Dendritic cell treated with granulocyte-macrophage colony-stimulating factor and Interleukin-4, amounts not matched to agents 40 ng/mL and 50 ng/mL, for 4 days (primary cell): Measurements from ENCODE around the gene STN1.

ENCODE experiments used
- H3K27ac Mint-ChIP-seq: one replicate; pipeline ENCODE4 v1.8.0; 2022; ENCODE audit warnings: mild to moderate bottlenecking, mixed read lengths
- H3K27me3 Mint-ChIP-seq: one replicate; pipeline ENCODE4 v1.8.0; 2022; ENCODE audit warnings: mild to moderate bottlenecking, mixed read lengths
- H3K36me3 Mint-ChIP-seq: one replicate; pipeline ENCODE4 v1.8.0; 2022; ENCODE audit warnings: low read depth, mixed read lengths
- H3K4me1 Mint-ChIP-seq: one replicate; pipeline ENCODE4 v1.8.0; 2022; ENCODE audit warnings: low read depth, mixed read lengths
- H3K4me3 Mint-ChIP-seq: one replicate; pipeline ENCODE4 v1.8.0; 2022; ENCODE audit warnings: mild to moderate bottlenecking, moderate library complexity, mixed read lengths
- H3K9me3 Mint-ChIP-seq: one replicate; pipeline ENCODE4 v1.8.0; 2022; ENCODE audit warnings: mixed read lengths
- intact Hi-C: fragments of 100-400 bp; cut with micrococcal nuclease; formaldehyde crosslinking; loops from one replicate; pipeline ENCODE4 v1.15.0; 2022

STN1 gene, protein sequence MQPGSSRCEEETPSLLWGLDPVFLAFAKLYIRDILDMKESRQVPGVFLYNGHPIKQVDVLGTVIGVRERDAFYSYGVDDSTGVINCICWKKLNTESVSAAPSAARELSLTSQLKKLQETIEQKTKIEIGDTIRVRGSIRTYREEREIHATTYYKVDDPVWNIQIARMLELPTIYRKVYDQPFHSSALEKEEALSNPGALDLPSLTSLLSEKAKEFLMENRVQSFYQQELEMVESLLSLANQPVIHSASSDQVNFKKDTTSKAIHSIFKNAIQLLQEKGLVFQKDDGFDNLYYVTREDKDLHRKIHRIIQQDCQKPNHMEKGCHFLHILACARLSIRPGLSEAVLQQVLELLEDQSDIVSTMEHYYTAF

GRCh38 chr10:103918053-103918846 lies at the start of gene STN1:
STN1 (minus strand) TSS chr10:103918184; CDS start chr10:103917594, 590 bp downstream.
- intact Hi-C loops: loop anchor here (2.0 to 5.0 kb wide), 3 partner anchors 49 to 434 kb away; partner anchors contain the start of genes CFAP58, SFR1 and SLK
- Mint-ChIP-seq H3K4me3 (peak within 1 kb of the TSS; percentile 90), H3K9me3 (peaks cover 7% of the 10 kb centered on the region), H3K27me3 (no peaks in the 10 kb centered on the region), H3K27ac (peak within 1 kb of the TSS; percentile 99), H3K4me1 (peaks cover 33% of the 10 kb centered on the region), H3K36me3 (peaks cover 8% of the 10 kb centered on the region)

DNA sequence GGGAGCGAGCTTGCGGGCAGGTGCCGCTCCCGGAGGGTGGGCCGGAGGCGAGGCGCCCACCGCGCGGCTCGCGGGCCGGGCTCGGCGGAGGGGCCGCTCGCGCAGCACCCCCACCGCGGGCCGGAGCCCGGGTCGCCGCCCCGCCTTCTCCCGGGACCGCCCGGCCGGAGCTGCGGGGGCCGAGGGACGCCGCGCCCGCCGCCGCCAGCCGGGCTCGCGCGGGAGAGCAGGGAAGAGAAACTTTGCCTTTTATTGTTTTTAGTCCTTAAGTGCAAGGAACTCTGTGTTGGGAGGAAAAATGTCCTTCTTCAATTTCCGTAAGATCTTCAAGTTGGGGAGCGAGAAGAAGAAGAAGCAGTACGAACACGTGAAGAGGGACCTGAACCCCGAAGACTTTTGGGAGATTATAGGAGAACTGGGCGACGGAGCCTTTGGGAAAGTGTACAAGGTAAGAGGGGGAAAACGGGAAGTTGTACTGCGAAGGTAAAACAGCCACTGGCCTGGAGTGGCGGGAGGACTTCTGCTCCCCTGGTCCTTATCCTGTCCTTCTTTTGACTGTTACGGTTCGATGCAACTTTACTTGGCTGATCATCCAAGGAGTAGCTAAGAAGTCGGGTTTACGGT lies 49.6 kb upstream of the STN1 start:
- peaks cover 34% of the 10 kb centered on the region for H3K4me1 Mint-ChIP-seq
- no peaks in the 10 kb centered on the region for H3K27me3 Mint-ChIP-seq
- H3K9me3 Mint-ChIP-seq: no peaks in the 10 kb centered on the region
- peak overlapping the region; percentile 97 for H3K4me3 Mint-ChIP-seq
- H3K27ac Mint-ChIP-seq: peak overlapping the region; percentile 85
- intact Hi-C loops: loop anchor here (2.0 to 5.0 kb wide), 3 partner anchors 49 to 155 kb away; partner anchors contain the start of genes SFR1 and STN1
- peaks cover 19% of the 10 kb centered on the region for H3K36me3 Mint-ChIP-seq

DNA sequence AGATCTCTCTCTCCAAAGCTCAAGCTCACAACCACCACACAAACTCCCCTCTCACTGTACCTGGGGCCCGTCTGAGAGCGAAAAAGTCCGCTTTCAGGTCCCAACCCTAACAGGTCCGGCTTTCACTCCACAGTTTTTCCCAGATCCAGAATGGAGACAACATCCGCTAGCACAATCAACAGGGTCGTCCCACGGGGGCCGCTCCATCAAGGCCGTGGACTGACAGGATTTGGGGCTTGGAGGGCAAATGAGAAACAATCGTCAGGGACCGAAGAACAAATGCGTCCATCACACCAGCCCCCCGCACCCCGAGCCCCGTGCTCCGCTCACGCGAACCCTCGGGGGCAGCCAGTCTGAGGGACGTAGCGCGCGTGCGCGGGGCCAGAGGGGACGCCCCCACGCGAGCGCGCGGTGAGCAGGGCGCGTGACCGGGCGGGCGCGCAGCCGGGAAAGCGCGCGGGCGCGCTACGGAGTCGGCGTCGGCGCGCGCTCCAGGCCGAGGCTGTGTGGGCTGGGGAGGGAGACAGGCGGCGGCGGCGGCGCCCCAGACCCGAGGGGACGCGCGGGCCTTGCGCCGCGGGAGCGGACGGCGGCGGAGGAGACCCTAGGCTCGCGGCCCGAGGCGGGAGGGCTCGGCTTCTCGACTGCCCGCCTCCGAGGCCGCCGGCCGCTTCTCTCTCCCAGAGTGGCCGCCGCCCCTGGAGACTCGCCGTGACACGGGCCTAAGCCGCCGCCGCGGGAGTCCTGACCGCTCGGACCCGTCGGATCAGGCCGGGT lies 48.9 kb upstream of the STN1 start, which contains the start of gene SLK:
Gene SLK (plus strand): TSS at position 470 of the 777 bp plus-strand sequence. CDS start 606 bp downstream, outside the sequence.
- Mint-ChIP-seq H3K27me3 (no peaks in the 10 kb centered on the region), H3K36me3 (peaks cover 15% of the 10 kb centered on the region), H3K4me3 (peak within 1 kb of the TSS; percentile 97), H3K4me1 (peaks cover 34% of the 10 kb centered on the region), H3K27ac (peak within 1 kb of the TSS; percentile 85), H3K9me3 (no peaks in the 10 kb centered on the region)
- intact Hi-C loops: loop anchor here (2.0 to 5.0 kb wide), 3 partner anchors 48 to 156 kb away; partner anchors contain the start of genes SFR1 and STN1

GRCh38 chr10:103960103-103960502 lies 42.1 kb upstream of the STN1 start:
- H3K27ac Mint-ChIP-seq: no peak overlapping the region
- H3K4me1 Mint-ChIP-seq: no peaks in the 10 kb centered on the region
- H3K4me3 Mint-ChIP-seq: no peak overlapping the region
- intact Hi-C loops: no loop called here
- no peaks in the 10 kb centered on the region for H3K36me3 Mint-ChIP-seq
- no peaks in the 10 kb centered on the region for H3K27me3 Mint-ChIP-seq
- H3K9me3 Mint-ChIP-seq: no peaks in the 10 kb centered on the region

DNA sequence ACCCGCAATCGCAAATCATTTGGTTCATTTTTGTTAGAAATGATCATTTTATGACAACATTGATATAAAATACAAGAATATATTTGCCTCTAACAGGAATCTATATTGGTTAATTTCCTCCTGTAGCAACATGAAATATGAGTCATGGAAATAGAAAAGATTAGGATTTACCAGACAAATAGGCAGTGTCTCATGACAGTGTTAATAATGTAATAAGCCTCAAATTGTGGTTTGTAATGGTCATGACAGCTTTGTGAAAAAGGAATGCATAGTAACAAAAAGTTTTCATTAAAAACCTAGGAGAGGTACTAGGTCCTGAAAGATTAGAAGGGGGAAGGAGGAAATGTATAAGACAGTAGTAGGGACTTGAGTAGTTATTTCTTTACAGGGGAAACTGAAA lies 41.0 kb upstream of the STN1 start:
- Mint-ChIP-seq H3K36me3 (no peaks in the 10 kb centered on the region), H3K9me3 (no peaks in the 10 kb centered on the region), H3K4me3 (no peak overlapping the region), H3K27ac (no peak overlapping the region), H3K4me1 (no peaks in the 10 kb centered on the region), H3K27me3 (no peaks in the 10 kb centered on the region)
- intact Hi-C loops: no loop called here

DNA sequence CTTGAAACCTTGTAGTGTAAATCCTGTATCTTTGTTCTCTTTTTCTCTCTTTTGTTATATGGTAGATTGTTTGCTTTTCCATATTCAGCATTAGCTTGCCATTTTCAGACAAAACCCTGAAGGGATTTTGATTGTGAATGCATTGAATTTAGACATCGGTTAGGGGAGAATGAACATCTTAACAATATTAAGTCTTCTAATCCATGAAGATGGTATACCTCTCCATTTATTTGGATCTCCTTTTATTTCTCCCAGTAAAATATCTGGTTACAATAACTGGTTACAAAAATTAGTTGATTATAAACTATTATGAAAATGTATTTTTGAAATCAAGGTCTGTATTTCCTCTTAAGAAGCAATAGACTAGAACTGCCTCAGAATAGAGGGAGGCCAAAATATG lies 36.6 kb upstream of the STN1 start:
- Mint-ChIP-seq H3K9me3 (no peaks in the 10 kb centered on the region), H3K4me3 (no peak overlapping the region), H3K36me3 (no peaks in the 10 kb centered on the region), H3K4me1 (no peaks in the 10 kb centered on the region), H3K27ac (no peak overlapping the region), H3K27me3 (no peaks in the 10 kb centered on the region)
- intact Hi-C loops: no loop called here

DNA sequence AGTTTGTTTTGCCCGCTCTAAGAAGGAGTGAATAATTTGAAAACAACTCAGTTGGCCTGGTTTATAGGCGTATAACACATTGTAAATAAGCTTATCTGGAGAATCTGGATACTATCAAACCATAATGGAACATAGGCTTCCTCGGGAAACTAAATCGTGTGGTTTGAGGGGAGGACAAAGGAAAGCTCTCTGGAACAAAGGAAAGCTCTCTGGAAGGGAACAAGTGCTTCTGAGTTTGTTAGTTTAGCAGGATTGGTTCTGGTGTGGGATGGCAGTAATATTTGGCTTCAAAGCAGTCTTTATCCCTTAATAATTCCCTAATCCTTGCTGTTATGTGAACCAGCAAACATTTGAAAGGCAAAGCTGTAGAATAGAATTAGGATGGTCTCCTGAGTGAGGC lies 34.0 kb upstream of the STN1 start:
- Mint-ChIP-seq H3K4me1 (peaks cover 3% of the 10 kb centered on the region), H3K27ac (no peak overlapping the region), H3K9me3 (no peaks in the 10 kb centered on the region), H3K27me3 (no peaks in the 10 kb centered on the region), H3K36me3 (no peaks in the 10 kb centered on the region), H3K4me3 (no peak overlapping the region)
- intact Hi-C loops: no loop called here

DNA sequence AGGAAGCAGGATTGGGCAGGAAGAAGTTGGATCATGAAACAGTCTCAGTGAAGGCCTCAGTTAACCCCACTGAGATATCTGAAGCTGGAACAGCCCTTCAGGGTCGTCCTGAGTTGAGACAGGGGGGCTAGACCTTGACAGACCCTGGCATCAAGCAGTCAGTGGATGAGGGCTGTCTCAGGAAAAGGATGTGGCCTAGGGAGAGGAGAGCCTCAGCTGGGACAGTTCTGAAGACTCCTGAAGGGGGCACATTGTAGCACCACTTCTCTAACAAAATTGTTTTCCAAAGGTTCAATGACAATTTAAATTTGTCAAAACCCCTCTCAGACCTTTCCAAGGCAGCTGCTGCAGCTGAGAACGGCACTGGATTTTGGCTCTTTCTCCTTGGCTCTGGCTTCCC lies 33.2 kb upstream of the STN1 start:
- Mint-ChIP-seq H3K27me3 (no peaks in the 10 kb centered on the region), H3K9me3 (no peaks in the 10 kb centered on the region), H3K4me1 (peaks cover 3% of the 10 kb centered on the region), H3K27ac (no peak overlapping the region), H3K36me3 (no peaks in the 10 kb centered on the region), H3K4me3 (no peak overlapping the region)
- intact Hi-C loops: no loop called here

DNA sequence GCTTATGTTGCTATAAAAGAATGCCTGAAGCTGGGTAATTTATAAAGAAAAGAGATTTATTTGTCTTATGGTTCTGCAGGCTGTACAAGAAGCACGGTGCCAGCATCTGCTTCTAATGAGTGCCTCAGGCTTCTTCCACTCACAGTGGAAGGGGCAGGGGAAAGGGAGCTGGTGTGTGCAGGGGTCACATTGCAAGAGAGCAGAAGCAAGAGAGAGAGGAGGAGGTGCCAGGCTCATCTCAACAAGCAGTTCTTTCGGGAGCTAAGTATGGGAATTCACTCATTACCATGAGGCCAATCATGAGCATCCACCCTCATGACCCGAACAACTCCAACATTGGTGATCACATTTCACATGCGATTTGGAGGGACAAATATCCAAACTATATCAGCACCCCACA lies 31.7 kb upstream of the STN1 start:
- Mint-ChIP-seq H3K4me1 (peaks cover 3% of the 10 kb centered on the region), H3K36me3 (no peaks in the 10 kb centered on the region), H3K4me3 (no peak overlapping the region), H3K27ac (no peak overlapping the region), H3K27me3 (no peaks in the 10 kb centered on the region), H3K9me3 (no peaks in the 10 kb centered on the region)
- intact Hi-C loops: no loop called here

DNA sequence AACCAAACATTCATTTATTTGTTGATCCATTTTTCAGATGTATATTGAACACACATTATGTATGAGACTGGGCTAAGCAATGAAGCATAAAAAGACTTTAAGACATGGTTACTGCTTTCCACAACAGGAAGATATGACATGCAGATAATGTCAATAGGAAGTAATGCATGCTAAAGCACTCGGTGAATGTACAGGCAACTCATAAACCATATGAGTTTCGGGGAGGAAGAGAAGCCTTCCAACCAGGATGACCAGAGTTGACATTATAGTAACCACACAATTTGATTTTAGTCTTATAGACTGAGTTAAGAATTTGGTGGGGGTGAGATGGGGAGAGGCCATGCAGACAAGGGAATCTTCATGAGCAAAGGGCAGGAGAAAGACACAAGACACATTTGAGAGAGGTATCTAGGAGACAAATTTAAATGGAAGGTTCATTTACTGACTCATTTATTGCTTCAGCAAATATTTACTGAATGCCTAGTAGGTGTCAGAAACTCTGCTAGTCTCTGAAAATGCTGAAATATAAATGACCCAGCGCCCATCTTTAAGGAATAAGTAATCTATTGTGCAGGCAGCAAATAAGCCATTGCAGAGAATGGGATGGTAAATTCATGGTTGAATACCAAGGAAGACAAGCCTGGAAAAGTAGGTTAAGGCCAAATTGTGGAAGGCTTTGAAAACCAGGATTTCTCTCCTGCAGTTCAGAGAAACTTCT lies 30.0 kb upstream of the STN1 start:
- H3K4me1 Mint-ChIP-seq: peaks cover 3% of the 10 kb centered on the region
- no peaks in the 10 kb centered on the region for H3K36me3 Mint-ChIP-seq
- no peaks in the 10 kb centered on the region for H3K9me3 Mint-ChIP-seq
- H3K27me3 Mint-ChIP-seq: no peaks in the 10 kb centered on the region
- intact Hi-C loops: no loop called here
- H3K27ac Mint-ChIP-seq: no peak overlapping the region
- H3K4me3 Mint-ChIP-seq: no peak overlapping the region

- Mint-ChIP-seq H3K9me3 (no peaks in the 10 kb centered on the region), H3K27ac (no peak overlapping the region), H3K36me3 (no peaks in the 10 kb centered on the region), H3K4me1 (peaks cover 2% of the 10 kb centered on the region), H3K27me3 (peaks cover 1% of the 10 kb centered on the region), H3K4me3 (no peak overlapping the region)
- intact Hi-C loops: no loop called here
These were observed 24.9 kb upstream of the STN1 start for GRCh38 chr10:103942866-103943265.

GRCh38 chr10:103941801-103942200 lies 23.8 kb upstream of the STN1 start:
- intact Hi-C loops: no loop called here
- H3K36me3 Mint-ChIP-seq: no peaks in the 10 kb centered on the region
- no peak overlapping the region for H3K4me3 Mint-ChIP-seq
- peaks cover 1% of the 10 kb centered on the region for H3K27me3 Mint-ChIP-seq
- no peaks in the 10 kb centered on the region for H3K9me3 Mint-ChIP-seq
- H3K27ac Mint-ChIP-seq: no peak overlapping the region
- no peaks in the 10 kb centered on the region for H3K4me1 Mint-ChIP-seq

DNA sequence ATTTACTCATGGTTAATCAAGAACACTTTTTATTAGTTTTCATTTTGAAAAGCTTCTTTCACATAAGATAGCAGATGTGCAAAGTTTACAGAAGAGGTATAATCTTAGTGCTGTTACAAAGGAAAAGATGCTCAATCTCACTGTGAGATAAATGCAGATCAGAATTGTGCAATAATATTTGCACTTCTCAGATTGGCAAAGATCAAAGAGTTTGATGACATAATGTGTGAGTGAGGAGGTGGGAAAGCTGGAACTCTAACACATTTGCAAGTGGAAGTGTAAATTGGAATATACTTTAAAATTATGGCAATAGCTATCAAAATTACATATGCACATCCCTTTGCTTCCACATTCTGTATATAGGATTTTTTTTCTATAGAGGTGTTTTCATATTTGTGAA lies 21.5 kb upstream of the STN1 start:
- H3K9me3 Mint-ChIP-seq: no peaks in the 10 kb centered on the region
- no peak overlapping the region for H3K4me3 Mint-ChIP-seq
- no peak overlapping the region for H3K27ac Mint-ChIP-seq
- H3K36me3 Mint-ChIP-seq: no peaks in the 10 kb centered on the region
- H3K4me1 Mint-ChIP-seq: peaks cover under 1% of the 10 kb centered on the region
- peaks cover 1% of the 10 kb centered on the region for H3K27me3 Mint-ChIP-seq
- intact Hi-C loops: no loop called here
